Keratinocyte (primary cell): ENCODE measurements around the gene FAM3A. TPM values are rescaled to one million over a fixed set of nuclear protein-coding genes. Genes with fewer than 3 reads are reported as not detected.

Experiments
- DNase-seq: peaks from one replicate; pipeline ENCODE4 v3.0.0-alpha.2; 2011; ENCODE audit warnings: low read depth, missing footprints, low spot score
- FAIRE-seq: peaks from 2 replicates; lab custom pipeline; 2011; peaks lifted over from hg19 to GRCh38; lab: Jason Lieb, UNC
- H2AFZ ChIP-seq: 2 replicates; pipeline ENCODE4 v1.6.0; 2012; ENCODE audit warnings: low read length, control low read depth, inconsistent platforms; ENCODE audit not compliant: control insufficient read depth
- H3K27ac ChIP-seq: 2 replicates; pipeline ENCODE4 v1.5.1; 2011; ENCODE audit warnings: low read length; ENCODE audit not compliant: control insufficient read depth, insufficient read depth
- H3K27me3 ChIP-seq: 3 replicates; pipeline ENCODE4 v1.6.0; 2011; ENCODE audit warnings: low read length; ENCODE audit not compliant: control insufficient read depth, insufficient read depth; ENCODE audit errors: extremely low read depth
- H3K36me3 ChIP-seq, 2 experiments: 2 replicates in 1 of 2; 3 replicates in 1 of 2; pipeline ENCODE4 v1.5.1; 2011; ENCODE audit warnings: low read length in 2 of 2, mild to moderate bottlenecking in 1 of 2; ENCODE audit not compliant: control insufficient read depth in 2 of 2, insufficient read depth in 2 of 2; ENCODE audit errors: extremely low read depth in 1 of 2
- H3K4me1 ChIP-seq: 3 replicates; pipeline ENCODE4 v1.5.1; 2011; ENCODE audit warnings: low read length; ENCODE audit not compliant: control insufficient read depth, insufficient read depth; ENCODE audit errors: extremely low read depth
- H3K4me2 ChIP-seq: 3 replicates; pipeline ENCODE4 v1.6.0; 2011; ENCODE audit warnings: low read depth, low read length; ENCODE audit not compliant: control insufficient read depth, insufficient read depth; ENCODE audit errors: extremely low read depth
- H3K4me3 ChIP-seq, 3 experiments: fragments of 200-600 bp in 1 of 3; sonication (generic) in 1 of 3; 2 replicates in 2 of 3; 3 replicates in 1 of 3; pipeline ENCODE4 v1.5.1; 2011 to 2016; ENCODE audit warnings: low read length in 3 of 3, mild to moderate bottlenecking in 3 of 3, control low read depth in 2 of 3, inconsistent platforms in 1 of 3, low read depth in 1 of 3, mixed read lengths in 1 of 3, mixed run types in 1 of 3, moderate library complexity in 1 of 3; ENCODE audit not compliant: control insufficient read depth in 2 of 3, insufficient read depth in 2 of 3; ENCODE audit errors: extremely low read depth in 1 of 3
- H3K79me2 ChIP-seq: 2 replicates; pipeline ENCODE4 v1.6.0; 2012; ENCODE audit warnings: low read length; ENCODE audit not compliant: control insufficient read depth, insufficient read depth
- H3K9ac ChIP-seq: 3 replicates; pipeline ENCODE4 v1.6.0; 2011; ENCODE audit warnings: low read length; ENCODE audit not compliant: control insufficient read depth, insufficient read depth; ENCODE audit errors: extremely low read depth
- H3K9me1 ChIP-seq: 3 replicates; pipeline ENCODE4 v1.6.0; 2011; ENCODE audit warnings: low read length; ENCODE audit not compliant: control insufficient read depth, insufficient read depth; ENCODE audit errors: extremely low read depth
- H3K9me3 ChIP-seq: 2 replicates; pipeline ENCODE4 v1.5.1; 2012; ENCODE audit warnings: low read depth, low read length; ENCODE audit not compliant: control insufficient read depth
- H4K20me1 ChIP-seq: 3 replicates; pipeline ENCODE4 v1.6.0; 2011; ENCODE audit warnings: low read length; ENCODE audit not compliant: control insufficient read depth, insufficient read depth; ENCODE audit errors: extremely low read depth
- EZH2 ChIP-seq: IDR thresholded peaks from one replicate; pipeline ENCODE4 v1.6.1; 2012; ENCODE audit warnings: inconsistent platforms, mild to moderate bottlenecking, low read length, moderate library complexity
- dilution Hi-C: fragments of 300-500 bp; cut with MboI; formaldehyde crosslinking; loops from one replicate; pipeline ENCODE4 v1.7.0; 2020; ENCODE audit warnings: low sequenced_read_pairs; ENCODE audit not compliant: extremely low pct_ligation_motif_present
- polyA plus RNA-seq, 5 experiments: library from polyadenylated mRNA; depleted of rRNA in 3 of 5; stranded (reverse) in 3 of 5; stranded (forward) in 1 of 5; unstranded in 1 of 5; fragments of >200 nt; gene quantifications; 1 replicate in 1 of 5; 2 replicates in 3 of 5; 3 replicates in 1 of 5; pipeline versions ENCODE4 v1.2.1 to v1.2.3, GENCODE V29; 2011 to 2012; ENCODE audit warnings: missing spikeins in 2 of 5, low read depth in 1 of 5, low replicate concordance in 1 of 5
- TF ChIP-seq, protein P1 (sequence below), 3 experiments: IDR thresholded peaks in 1 of 3; conservative IDR thresholded peaks in 1 of 3; optimal IDR thresholded peaks in 1 of 3; 2 replicates in 2 of 3; 3 replicates in 1 of 3; pipeline versions ENCODE3 to v1.5.1; 2011; ENCODE audit warnings: low read length in 3 of 3, mild to moderate bottlenecking in 3 of 3, moderate library complexity in 2 of 3, control low read depth in 1 of 3, inconsistent platforms in 1 of 3; ENCODE audit not compliant: insufficient read depth in 2 of 3; ENCODE audit errors: extremely low read depth in 1 of 3

Gene FAM3A
- polyA plus RNA-seq, 1 donor (not counting 4 experiments of a cell fraction or from before 2014, with no cell fraction given) = 15.8 TPM

DNA sequence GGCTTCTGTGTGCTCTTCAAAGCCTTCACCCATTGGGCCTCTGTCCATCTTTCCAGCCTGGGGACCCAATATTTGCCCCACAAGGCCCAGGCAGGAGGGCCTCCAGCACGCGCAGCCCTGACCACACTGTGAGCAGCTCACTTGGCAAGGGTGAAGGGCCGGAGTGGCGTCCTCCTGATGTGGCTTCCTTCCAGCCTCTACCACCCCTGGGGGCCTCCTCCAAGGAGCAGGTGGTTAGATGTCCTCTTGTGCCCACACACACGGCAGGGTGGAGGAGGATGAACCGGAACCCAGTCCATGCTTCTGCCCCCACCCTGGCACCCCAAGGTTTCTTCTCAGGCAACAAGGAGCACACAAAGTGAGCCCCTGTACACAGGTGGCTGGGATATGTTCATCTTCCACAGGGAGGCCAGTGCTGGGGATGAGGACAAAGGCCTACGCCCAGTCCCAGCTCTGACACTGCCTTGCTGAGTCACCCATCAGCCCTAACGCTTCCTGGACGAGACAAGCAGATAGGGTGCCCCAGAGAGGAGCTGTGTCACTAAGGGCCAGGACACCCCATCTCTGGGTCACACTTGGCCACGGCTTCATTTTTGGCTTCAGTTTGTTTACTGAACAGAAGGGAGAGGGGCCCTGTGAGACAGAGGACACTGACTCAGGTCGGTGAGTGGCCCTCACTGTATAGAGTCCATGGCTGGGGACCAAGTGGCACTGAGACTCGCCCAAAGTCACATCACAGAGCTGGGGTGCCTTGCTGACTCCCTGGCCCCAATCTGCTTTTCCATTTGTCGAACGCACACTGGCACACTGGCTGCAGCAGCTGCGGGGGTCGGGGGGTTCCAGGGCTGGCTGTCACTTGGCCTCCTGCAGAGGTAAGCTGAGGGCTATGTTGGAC is 31.5 kb downstream of the FAM3A start:
- Histone ChIP-seq H3K9ac (no peak overlapping the region), H3K79me2 (peaks cover 9% of the 10 kb centered on the region), H3K27ac (no peak overlapping the region), H3K4me1 (peaks cover 11% of the 10 kb centered on the region), H2AFZ (no peak overlapping the region), H4K20me1 (no peaks in the 10 kb centered on the region), H3K9me3 (no peaks in the 10 kb centered on the region), H3K4me2 (no peak overlapping the region), H3K36me3 (peaks cover 5 to 8% of the 10 kb centered on the region in 2 experiments), H3K9me1 (no peaks in the 10 kb centered on the region), H3K27me3 (no peaks in the 10 kb centered on the region), H3K4me3 (no peak overlapping the region)
- DNase-seq = no peak
- TF ChIP-seq EZH2 = no peak
- TF ChIP-seq, protein P1, sequence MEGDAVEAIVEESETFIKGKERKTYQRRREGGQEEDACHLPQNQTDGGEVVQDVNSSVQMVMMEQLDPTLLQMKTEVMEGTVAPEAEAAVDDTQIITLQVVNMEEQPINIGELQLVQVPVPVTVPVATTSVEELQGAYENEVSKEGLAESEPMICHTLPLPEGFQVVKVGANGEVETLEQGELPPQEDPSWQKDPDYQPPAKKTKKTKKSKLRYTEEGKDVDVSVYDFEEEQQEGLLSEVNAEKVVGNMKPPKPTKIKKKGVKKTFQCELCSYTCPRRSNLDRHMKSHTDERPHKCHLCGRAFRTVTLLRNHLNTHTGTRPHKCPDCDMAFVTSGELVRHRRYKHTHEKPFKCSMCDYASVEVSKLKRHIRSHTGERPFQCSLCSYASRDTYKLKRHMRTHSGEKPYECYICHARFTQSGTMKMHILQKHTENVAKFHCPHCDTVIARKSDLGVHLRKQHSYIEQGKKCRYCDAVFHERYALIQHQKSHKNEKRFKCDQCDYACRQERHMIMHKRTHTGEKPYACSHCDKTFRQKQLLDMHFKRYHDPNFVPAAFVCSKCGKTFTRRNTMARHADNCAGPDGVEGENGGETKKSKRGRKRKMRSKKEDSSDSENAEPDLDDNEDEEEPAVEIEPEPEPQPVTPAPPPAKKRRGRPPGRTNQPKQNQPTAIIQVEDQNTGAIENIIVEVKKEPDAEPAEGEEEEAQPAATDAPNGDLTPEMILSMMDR (optimal IDR thresholded peaks at IDR 0.05 in 1 of 3, IDR thresholded peaks at IDR 0.05 in 1 of 3, conservative IDR thresholded peaks at IDR 0.05 in 1 of 3; ENCODE audit: extremely low read depth in 1 of 3, insufficient read depth in 2 of 3, low read length in 3 of 3) = no peak
- dilution Hi-C loops = no loop called here
- FAIRE-seq = no peak

DNA sequence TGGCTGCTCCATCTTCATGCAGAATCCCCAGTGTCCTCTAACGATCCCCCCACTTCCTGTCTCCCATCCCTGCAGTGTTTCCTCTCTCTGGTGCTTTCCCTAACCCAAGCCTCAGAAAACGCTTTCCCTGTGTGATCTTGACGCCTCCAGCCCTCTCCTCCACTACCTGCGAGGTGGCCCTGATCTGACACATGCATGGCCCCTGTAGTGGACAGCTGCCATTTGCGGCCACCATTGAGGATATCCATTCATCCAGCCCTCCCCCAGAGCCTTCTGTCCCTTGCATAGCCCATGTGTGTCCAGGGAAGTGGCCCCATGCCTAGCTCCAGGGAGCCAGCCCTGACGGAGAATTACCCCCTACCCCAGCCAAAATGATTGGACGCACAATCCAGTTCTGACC is 32.7 kb downstream of the FAM3A start:
- DNase-seq (no peak), FAIRE-seq (no peak)
- Histone ChIP-seq H2AFZ (no peak overlapping the region), H3K27ac (no peak overlapping the region), H3K4me2 (no peak overlapping the region), H4K20me1 (no peaks in the 10 kb centered on the region), H3K4me3 (no peak overlapping the region), H3K79me2 (peaks cover 8% of the 10 kb centered on the region), H3K9me1 (no peaks in the 10 kb centered on the region), H3K27me3 (no peaks in the 10 kb centered on the region), H3K4me1 (peaks cover 6% of the 10 kb centered on the region), H3K9me3 (no peaks in the 10 kb centered on the region), H3K36me3 (peaks cover 5 to 8% of the 10 kb centered on the region in 2 experiments), H3K9ac (no peak overlapping the region)
- TF ChIP-seq EZH2 = no peak
- TF ChIP-seq, protein P1 (optimal IDR thresholded peaks at IDR 0.05 in 1 of 3, IDR thresholded peaks at IDR 0.05 in 1 of 3, conservative IDR thresholded peaks at IDR 0.05 in 1 of 3; ENCODE audit: extremely low read depth in 1 of 3, insufficient read depth in 2 of 3, low read length in 3 of 3) = no peak
- dilution Hi-C loops = no loop called here
